ENCODE data around the gene FKBP14. TPM values are rescaled to one million over a fixed set of nuclear protein-coding genes. Genes with fewer than 3 reads are reported as not detected.
"Not testable (repeated sequence)": the region's sequence is repeated elsewhere in the genome, so short reads cannot be mapped to it uniquely, and the experiment has no call there.

FKBP14 gene
- total and polyA plus RNA-seq, 11 donors: 2.5 to 19.0 (median 13.2) TPM

- WGBS, 4 donors: 85 to 91% (median 91%) methylated on average over 3 of the region's 3 CpGs
- ATAC-seq (no peak), DNase-seq (no peak)
- Histone ChIP-seq H3K27ac (no peak overlapping the region), H3K9me3 (no peaks in the 10 kb centered on the region), H3K4me3 (no peak overlapping the region), H3K36me3 (peaks cover 0 to 40% (median 12%) of the 10 kb centered on the region in 9 donors), H3K27me3 (no peaks in the 10 kb centered on the region), H3K4me1 (peaks cover 0 to 30% (median 8%) of the 10 kb centered on the region in 12 donors)
- no peak for TF ChIP-seq CTCF (IDR thresholded peaks at IDR 0.05)
- no peak for TF ChIP-seq POLR2A (IDR thresholded peaks at IDR 0.05)
- intact Hi-C loops (cut with DNase I): loop anchor here in 6 of 10 donors (10.0 kb wide), 2 partner anchors 121 to 431 kb away; no protein-coding TSS in a partner anchor
Observed at GRCh38 chr7:30065746-30066145, 39.2 kb upstream of the FKBP14 start.

- peaks cover 0 to 52% (median 9%) of the 10 kb centered on the region in 9 donors for H3K36me3 ChIP-seq
- H3K27me3 ChIP-seq: no peaks in the 10 kb centered on the region
- no peaks in the 10 kb centered on the region for H3K9me3 ChIP-seq
- H3K4me3 ChIP-seq: no peak overlapping the region
- TF ChIP-seq CTCF (IDR thresholded peaks at IDR 0.05): peak; percentile 37 to 72 (median 54)
- TF ChIP-seq POLR2A (IDR thresholded peaks at IDR 0.05): no peak
- intact Hi-C loops (cut with DNase I): loop anchor here (2.0 to 10.0 kb wide), 7 partner anchors 35 to 428 kb away; partner anchors contain the start of genes FKBP14 (in 1 of the 10) and PLEKHA8 (in 1 of the 10)
- peaks cover 0 to 11% (median 0%) of the 10 kb centered on the region in 12 donors for H3K4me1 ChIP-seq
- DNase-seq (no peak), ATAC-seq (peak in 2 of 4 donors; percentile 65)
- 72 to 80% (median 74%) methylated on average over 1 of the region's 1 CpG for WGBS, 4 donors
- H3K27ac ChIP-seq: no peak overlapping the region
Observed at GRCh38 chr7:30062587-30062986, 36.1 kb upstream of the FKBP14 start.

GRCh38 chr7:30061786-30062185, 35.3 kb upstream of the FKBP14 start:
- intact Hi-C loops (cut with DNase I): loop anchor here (2.0 to 10.0 kb wide), 7 partner anchors 34 to 427 kb away; partner anchors contain the start of genes FKBP14 (in 1 of the 10) and PLEKHA8 (in 1 of the 10)
- ATAC-seq (peak in 3 of 4 donors; percentile 69 to 83 (median 77)), DNase-seq (peak in 1 of 5 donors; percentile 28)
- H3K27ac ChIP-seq, H3K4me1 ChIP-seq, H3K27me3 ChIP-seq, H3K9me3 ChIP-seq, H3K4me3 ChIP-seq: not testable (repeated sequence)
- TF ChIP-seq CTCF (IDR thresholded peaks at IDR 0.05): peak in 10 of 12 donors; percentile 31 to 63 (median 46)
- 18 to 36% (median 23%) methylated on average over 3 of the region's 3 CpGs for WGBS, 4 donors
- H3K36me3 ChIP-seq: peaks cover 0 to 57% (median 9%) of the 10 kb centered on the region in 9 donors

- Histone ChIP-seq H3K9me3 (no peaks in the 10 kb centered on the region), H3K4me3 (no peak overlapping the region), H3K36me3 (peaks cover 0 to 66% (median 30%) of the 10 kb centered on the region in 9 donors), H3K27ac (no peak overlapping the region), H3K4me1 (peaks cover 0 to 9% (median 0%) of the 10 kb centered on the region in 12 donors), H3K27me3 (no peaks in the 10 kb centered on the region)
- DNase-seq (no peak), ATAC-seq (no peak)
- intact Hi-C loops (cut with DNase I): loop anchor here in 1 of 10 donors (10.0 kb wide), 1 partner anchor 113 kb away; no protein-coding TSS in a partner anchor
- TF ChIP-seq POLR2A (IDR thresholded peaks at IDR 0.05) (no peak), CTCF (IDR thresholded peaks at IDR 0.05) (no peak)
Observed at GRCh38 chr7:30057741-30058140, 31.2 kb upstream of the FKBP14 start.
